NCI-H446 (cell line): ENCODE measurements around the gene NUP210L.
"Not testable (repeated sequence)": the region's sequence is repeated elsewhere in the genome, so short reads cannot be mapped to it uniquely, and the experiment has no call there.

Source experiments
- DNase-seq, 2 experiments: peaks; one replicate each; lab custom pipeline; 2025; lab: John Stamatoyannopoulos, UW

The NUP210L gene

DNA sequence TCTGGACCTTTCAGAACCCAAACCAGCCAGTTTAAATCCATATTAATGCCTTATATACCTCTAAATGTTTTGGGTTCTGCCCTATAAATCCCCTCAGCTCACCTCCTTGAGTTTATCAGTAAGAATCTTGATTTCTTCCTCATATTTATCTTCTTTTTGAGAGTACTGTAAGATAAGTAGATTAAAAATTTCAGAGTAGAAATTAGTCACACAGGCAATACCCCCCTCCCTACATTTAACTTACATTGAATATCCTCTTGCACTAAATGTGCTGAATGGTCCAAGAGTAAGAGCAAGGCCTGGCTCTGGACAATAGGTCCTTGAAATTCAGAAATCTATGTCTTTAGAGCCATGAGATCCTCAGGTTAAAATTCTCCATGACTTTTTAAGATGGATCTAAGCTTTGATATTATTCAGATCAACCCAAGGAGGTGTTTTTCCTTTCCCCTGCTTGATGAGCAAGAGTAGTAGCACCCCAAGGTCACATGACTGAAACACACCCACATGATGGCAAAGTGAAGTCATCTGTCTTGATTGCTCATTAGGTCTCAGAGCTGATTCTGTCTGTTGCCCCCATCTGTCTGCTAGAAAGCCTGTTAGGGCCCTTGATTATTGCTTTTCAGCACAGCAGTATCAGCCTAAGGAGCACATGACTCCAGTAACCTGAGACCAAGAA, 15.8 kb upstream of the NUP210L start:
- DNase-seq = no peak

DNA sequence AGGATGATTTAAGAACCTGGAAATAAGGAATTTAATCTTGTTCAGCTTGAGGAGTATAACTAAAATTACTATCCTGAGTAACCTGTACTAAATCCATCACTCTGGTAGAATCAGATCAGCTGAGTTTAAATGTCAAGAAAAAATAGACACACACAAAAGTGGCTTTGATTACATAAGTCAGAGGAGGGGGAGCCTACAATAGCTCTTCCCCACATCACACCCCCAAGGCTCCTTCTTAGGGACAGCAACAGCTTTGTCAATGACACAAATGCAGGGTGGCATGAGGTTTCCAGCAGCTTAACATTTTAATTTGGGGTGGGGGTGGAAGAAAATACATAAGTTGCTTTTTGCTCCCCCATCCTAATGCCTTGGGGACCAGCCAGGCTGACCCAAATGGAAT, 12.6 kb upstream of the NUP210L start:
- DNase-seq = no peak

DNA sequence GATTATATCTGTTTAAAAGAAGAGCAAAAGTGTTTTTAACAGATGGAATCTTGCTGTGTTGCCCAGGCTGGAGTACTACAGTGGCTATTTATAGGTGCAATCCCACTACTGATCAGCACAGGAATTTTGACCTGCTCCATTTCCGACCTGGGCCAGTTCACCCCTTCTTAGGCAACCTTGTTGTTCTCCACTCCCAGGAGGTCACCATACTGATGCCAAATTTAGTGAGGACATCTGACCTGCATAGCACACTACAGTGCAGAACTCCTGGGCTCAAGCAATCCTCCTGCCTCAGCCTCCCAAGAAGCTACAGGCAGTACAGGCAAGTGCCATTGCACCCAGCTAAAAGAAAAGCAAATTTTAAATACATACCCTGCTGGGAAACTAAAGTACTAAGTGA, 11.3 kb upstream of the NUP210L start:
- no peak for DNase-seq

DNA sequence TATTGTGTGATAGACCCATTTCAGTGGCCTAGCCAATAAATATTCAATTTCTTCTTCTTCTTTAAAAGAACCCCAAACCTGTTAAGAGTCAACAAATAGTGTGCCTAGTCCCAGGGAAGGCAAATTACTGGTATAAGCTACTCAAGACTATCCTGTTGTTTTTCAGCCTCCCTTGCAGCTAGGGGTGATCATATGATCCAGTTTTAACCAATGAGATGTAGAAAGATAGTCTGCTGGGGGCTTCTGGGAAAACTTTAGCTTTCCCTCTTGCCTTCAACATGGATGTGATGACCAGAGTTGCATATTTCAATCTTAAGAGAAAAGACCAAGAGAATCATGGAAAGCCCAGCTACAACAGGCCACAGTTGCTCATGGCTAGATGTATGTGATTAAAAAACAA, 4.7 kb upstream of the NUP210L start:
- no peak for DNase-seq

DNA sequence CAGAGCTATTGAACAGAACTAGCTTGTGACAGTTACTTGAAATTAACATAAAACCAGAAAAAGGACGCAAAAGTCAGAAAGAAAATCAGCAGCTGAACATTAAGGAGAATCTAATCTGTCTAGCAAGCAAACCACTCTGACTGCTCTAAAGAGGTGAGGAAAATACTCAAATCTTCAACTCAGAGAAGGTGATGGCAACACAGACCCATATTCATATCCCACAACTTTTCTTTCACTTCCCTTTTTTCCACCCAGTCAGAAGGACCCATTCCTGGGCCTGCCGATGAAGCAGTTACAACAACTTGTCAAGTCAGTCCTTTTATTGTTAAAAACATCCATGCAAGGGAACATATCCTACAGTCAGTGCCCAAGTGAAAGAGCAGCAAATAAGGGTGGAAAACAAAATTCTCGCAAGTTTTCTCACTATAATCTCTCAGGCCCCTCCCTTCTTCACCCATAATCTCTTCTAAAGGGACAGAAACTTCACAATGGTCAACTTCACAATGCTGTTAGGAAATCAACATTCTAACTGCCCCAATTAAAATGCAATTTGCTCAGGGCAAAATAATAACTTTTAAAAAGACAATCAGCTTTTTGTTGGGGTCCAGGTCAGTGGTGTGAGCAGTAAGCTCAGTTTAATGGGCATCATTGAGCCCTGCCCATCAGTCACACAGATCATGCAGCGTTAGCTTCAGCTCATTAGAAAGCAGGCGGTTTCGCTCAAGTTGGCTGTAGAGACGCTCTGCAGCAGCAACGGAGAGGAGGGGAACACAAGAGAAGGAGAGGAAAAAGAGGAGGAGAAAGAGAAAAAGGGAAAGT, 3.6 kb upstream of the NUP210L start:
- no peak for DNase-seq

DNA sequence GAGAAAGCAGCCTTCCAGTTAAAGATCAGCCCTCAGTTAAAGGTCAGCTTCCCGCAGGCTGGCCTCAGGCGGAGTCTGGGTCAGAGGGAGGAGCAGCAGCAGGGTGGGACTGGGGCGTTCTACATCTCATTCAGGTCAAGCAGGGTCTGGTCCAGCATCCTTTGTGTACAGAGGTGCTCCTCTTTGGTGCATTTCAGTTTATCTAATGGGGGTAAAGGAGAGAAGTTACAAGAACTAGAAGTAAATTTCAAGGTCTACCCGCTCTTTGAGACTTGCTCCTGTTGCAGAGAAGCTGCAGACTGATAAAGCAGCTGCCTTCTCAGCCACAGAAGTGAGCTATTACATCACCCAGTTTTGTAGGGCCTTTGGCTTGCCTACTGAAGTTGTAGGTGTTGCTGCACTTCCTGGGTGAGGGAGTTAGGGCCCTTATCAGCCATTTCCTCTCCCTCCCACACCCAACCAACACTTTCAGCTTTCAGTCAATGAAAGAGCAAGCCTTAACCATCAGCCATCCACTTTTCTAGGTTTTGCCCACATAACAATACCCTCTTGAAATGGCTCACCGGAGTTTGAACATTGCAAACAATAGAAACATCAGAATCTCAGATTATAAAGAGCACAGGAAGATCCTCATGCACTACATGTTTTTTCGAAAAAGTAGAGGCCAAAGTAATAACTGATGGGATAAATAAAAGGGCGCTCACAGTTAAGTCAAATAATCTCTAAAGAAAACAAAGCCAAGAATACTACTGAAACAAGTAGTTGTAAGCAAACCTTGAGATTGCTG, 2.8 kb upstream of the NUP210L start:
- no peak for DNase-seq

DNA sequence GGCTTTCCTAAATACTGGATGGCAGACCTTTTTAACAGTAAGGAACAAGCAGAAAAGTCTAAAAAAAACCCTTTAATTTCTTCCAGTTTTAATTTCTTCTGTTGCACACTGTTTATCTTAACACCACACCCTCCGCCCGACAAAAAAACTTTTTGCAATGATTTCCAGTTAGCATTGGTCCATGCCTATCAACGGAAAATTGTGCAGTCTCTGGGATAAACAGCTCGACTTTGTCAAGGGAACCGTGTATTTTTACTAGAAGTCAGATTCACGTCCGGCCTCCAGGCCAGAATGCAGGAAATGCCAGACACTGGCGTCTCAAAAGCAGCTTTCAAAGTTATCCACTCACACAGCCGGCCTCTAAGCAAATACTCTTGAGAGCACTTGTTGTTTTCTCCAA, 378 bp upstream of the NUP210L start:
- no peak for DNase-seq

DNA sequence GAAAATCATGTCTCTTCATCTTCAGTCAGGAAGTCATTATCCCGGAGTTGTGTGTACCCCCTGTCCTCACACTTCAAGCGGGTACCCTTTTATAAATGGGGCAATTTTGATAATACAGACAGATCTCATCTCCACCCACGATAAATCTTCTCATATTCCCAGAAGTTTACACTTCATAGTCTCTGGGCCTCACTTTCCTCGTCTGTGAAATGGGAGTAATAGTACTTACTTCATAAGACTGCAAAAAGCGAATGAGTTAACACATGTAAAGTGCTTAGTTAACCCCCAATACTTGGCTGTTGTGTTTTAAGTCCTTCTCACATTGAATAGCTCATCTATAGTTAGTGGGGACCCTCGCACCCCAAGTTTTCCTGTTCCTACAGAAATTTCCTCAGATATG, 820 bp downstream of the NUP210L start:
- no peak for DNase-seq

DNA sequence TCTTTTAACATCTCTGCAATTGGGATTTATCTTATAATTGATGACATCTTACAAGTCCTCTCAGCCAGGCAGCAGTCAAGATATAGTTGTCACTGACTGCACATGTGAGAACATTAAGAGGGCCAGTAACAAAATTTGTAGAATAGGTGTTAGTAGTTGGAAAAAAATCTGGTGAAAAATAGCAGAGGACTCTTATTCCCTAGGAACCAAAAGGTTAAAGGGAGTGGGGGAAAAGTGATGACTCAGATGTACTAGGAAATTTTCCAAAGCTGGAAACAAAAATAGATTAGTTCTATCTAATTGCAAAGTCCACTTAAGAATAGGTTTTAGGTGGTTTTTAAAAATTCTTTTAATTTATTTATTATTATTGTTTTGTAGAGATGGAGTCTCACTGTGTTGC, 3.6 kb downstream of the NUP210L start:
- no peak for DNase-seq

DNA sequence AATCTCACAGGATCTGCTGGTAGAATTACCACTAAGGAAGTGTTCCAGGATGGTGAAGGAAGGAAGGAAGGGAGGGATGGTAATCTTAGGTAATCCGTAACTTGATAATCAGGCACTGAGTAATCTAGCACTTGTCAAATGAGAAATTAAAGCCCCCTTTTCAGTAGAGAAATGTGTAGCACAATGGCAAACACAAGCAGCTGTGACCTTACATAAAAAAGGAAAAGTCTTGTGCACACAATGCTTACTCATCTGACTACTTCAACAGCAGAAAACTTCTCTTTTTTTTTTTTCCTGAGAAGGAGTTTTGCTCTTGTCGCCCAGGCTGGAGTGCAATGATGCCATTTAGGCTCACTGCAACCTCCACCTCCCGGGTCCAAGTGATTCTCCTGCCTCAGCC, 6.1 kb downstream of the NUP210L start:
- DNase-seq = no peak

DNA sequence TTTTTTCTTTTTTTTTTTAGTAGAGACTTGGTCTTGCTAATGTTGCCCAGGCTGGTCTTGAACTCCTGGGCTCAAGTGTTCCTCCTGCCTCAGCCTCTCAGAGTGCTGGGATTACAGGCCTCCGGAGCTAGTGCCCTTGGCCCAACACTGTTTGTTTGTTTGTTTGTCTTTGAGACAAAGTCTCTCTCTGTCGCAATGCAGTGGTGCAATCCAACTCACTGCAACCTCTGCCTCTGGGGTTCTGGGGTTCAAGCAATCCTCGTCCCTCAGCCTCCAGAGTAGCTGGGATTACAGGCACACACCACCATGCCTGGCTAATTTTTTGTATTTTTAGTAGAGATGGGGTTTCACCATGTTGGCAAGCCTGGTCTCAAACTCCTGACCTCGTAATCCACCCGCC, 7.4 kb downstream of the NUP210L start:
- not testable (repeated sequence) for DNase-seq

DNA sequence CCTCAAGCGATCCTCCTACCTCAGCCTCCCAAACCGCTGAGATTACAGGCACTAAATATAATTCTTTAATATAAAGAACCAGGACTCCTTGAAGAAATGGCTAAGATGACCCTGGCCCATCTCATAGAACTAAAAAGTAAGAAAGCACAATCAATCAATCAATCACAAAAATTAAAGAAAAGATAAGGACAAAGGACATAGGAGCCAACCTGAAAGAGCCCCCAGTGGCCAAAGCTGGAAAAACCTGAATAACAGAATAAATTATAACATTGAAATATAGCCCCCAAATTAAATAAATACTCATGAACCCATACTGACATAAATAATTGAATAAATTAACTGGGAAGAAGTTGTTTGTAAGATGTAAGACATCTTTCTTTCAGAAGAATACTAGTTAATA, 8.9 kb downstream of the NUP210L start:
- DNase-seq = no peak

DNA sequence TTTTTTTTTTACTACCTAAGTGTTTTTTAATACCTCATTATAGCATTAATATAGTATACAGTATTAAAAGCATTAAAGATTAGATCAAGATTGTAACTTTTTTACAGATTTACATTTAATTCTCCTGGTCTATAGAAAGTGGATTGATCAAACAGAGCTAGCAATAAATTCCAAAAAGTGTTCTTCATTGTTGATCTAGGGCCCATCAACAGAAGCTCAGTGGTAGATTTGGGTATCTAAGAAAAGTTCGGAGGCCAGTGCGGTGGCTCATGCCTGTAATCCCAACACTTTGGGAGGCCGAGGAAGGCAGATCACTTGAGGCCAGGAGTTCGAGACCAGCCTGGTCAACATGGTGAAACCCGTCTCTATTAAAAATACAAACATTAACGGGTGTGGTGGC, 12.5 kb downstream of the NUP210L start:
- DNase-seq = no peak

DNA sequence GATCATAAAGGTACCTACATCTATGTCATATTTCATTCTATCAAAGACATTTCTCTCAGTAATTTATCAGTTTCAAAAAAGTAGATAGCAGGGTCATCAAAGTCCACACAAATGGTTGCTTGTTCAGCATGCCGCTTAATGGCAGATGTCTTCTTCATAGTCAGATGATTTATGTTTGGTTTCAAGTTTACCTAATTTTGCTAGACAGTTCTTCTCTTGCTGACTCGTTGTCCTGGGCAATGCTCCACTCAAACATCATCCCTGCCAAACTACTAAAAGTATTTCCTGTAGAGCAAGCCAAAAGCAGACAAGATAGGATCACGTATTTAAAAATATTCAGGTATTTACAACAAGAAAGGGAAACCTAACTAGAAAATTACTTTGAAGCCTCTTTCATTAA, 13.6 kb downstream of the NUP210L start:
- peak; percentile 6 to 18 for DNase-seq

DNA sequence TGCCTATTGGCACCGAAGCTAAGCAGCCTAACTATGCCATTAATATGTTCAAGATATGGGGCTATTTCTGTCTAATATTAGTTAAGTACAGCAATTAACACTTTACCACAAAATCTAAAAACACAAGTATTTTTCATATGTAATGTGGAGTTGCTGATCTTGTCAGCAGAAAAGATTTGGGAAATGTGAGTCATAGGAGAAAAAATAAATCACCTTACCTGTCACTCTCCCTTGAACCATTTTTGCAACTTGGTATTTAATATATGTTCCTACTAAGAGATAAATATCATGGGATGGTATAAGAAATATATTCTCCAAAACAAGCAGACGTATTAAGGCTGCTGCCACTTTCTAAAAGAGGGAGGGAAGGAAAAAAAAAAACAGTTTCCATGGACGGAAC, 17.0 kb downstream of the NUP210L start:
- no peak for DNase-seq

DNA sequence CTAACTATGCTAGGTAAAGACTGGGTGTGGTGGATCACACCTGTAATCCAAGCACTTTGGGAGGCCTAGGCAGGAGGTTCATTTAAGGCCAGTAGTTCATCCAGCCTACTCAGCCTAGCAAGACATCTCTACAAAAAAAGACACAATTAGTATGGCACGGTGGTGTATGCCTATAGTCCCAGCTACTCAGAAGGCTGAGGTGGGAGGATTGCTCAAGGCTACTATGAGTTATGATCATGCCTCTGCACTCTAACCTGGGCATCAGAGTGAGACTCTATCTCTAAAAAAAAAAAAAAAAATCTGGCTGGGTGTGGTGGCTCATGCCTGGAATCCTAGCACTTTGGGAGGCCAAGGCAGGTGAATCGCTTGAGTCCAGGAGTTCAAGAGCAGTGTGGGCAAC, 21.6 kb downstream of the NUP210L start:
- no peak for DNase-seq

DNA sequence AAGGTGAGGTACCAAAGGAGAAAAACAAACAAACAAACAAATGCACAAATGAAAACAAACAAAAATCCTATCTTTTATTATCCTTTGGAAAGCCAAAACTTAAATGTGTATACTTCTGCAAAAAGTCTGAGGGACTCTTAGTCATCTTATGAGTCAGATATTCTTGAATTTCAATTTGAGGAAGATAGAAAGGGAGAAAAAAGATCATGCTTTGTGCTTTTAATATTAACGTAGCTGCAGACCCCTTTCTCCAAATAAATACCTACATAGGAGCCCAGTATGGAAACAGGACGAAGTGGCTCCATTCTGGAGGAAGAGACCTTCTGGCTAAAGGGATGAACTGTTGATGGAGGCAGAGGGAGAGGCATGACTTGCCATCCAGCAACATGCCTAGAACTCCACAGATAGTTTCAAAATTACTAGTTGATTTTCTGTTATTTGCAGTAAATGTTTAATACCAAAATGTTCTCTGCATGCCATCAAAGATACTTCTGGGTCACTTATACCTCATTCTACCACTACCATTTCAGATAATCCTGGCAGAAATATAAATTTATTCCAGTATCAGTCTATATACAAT, 25.4 kb downstream of the NUP210L start:
- no peak for DNase-seq

DNA sequence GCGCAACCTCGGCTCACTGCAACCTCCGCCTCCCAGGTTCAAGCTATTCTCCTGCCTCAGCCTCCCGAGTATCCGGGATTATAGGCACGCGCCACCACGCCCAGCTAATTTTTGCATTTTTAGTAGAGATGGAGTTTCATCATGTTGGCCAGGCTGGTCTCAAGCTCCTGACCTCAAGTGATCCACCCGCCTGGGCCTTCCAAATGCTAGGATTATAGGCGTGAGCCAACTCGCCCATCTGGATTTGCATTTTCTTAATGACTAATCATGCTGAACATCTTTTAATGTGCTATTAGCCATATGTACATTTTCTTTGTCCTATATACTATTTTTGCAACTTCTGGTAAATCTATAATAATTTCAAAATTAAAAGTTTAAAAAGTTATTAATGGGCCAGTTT, 31.7 kb downstream of the NUP210L start:
- DNase-seq = not testable (repeated sequence)

DNA sequence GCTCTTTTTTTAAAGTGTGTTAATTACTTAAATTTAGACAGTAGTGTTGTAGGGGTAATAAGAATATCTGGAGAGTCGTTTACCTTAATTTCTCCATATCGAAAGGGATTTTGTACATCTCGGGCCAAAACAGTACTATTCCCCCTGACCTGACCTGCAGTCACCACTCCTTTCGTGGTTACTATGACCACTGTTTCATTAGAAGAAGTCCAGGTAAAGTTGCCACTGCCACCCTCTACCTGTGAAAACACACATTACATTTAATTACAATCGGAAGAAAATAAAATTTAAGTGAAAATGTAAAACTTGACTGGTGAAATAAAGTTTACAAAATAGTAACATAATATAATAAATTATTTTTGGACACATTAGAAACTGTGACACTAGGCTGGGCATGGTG, 37.2 kb downstream of the NUP210L start:
- DNase-seq = no peak

DNA sequence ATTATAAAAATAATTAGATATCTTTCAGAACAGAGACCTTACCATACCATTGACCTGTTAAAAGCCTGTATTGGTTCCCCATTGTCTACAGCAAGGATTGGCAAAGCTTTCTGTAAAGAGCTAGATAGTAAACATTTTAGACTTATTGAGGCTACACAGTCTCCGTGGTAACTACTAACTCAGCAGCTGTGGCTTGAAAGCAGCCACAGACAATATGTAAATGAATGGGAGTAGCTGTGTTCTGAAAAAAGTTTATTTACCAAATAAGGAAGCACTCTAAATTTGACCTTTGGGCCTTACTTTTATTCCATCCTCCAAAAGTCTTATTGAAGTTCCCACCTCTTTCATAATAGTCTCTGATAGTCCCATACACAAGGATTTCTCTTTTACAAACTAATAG, 39.7 kb downstream of the NUP210L start:
- no peak for DNase-seq

DNA sequence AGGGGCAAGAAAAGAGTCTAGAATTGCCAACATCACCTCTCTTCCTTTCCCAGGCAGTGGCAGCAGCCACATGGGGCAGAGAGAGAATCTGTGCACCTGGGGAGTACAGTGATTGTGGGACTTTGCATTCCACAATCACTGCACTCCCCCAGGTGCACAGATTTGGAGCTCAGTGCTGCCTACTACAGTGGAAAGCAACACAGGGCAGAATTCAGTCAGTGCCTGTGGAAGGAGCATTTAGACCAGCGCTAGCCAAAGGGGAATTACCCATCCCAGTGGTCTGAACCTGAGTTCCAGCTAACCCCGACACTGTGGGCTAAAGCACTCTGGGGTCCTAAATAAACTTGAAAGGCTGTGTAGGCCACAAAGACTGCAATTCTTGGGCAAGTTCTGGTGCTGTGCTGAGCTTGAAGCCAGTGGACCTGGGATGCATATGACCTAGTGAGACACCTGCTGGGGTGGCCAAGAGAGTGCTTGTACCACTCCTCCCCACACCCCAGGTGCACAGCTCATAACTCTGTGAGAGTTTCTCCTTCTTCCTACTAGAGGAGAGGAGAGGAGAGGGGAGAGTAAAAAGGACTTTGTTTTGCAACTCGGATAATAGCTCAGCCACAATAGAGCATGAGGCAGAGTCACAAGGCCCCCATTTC, 50.3 kb downstream of the NUP210L start:
- no peak for DNase-seq

DNA sequence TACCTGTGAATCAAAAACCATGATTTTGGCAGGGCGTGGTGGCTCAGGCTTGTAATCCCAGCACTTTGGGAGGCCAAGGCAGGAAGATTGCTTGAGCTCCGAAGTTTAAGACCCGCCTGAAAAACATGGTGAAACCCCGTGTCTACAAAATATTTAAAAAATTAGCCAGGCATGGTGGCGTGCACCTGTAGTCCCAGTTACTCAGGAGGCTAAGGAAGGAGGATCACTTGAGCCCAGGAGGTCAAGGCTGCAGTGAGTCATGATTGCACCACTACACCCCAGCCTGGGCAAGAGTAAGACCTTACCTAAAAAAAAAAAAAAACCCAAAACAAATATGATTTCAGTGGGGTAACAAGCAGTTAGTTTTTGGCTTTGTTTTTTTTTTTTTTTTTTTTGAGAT, 54.7 kb downstream of the NUP210L start:
- not testable (repeated sequence) for DNase-seq
